Chondrocyte (in vitro differentiated cells): Measurements from ENCODE around the gene SLC25A28. TPM values are rescaled to one million over a fixed set of nuclear protein-coding genes. Genes with fewer than 3 reads are reported as not detected.

Experiments
- DNase-seq: peaks from one replicate; pipeline ENCODE4 v3.0.0; 2021; ENCODE audit warnings: mixed read lengths, low spot score
- H3K27ac Mint-ChIP-seq: one replicate; pipeline ENCODE4 v1.8.0; 2021; ENCODE audit warnings: mild to moderate bottlenecking, moderate library complexity, mixed read lengths; ENCODE audit not compliant: unreplicated experiment
- H3K27me3 Mint-ChIP-seq: 2 replicates; pipeline ENCODE4 v1.8.0; 2021; ENCODE audit warnings: low read depth, mixed read lengths
- H3K36me3 Mint-ChIP-seq: 2 replicates; pipeline ENCODE4 v1.8.0; 2021; ENCODE audit warnings: low read depth, mixed read lengths
- H3K4me1 Mint-ChIP-seq: 2 replicates; pipeline ENCODE4 v1.8.0; 2021; ENCODE audit warnings: low read depth, mild to moderate bottlenecking, mixed read lengths
- H3K4me3 Mint-ChIP-seq: one replicate; pipeline ENCODE4 v1.8.0; 2021; ENCODE audit warnings: mild to moderate bottlenecking, moderate library complexity, mixed read lengths; ENCODE audit not compliant: unreplicated experiment
- H3K9me3 Mint-ChIP-seq: 2 replicates; pipeline ENCODE4 v1.8.0; 2021; ENCODE audit warnings: low read depth, mixed read lengths
- CTCF ChIP-seq: fragments of 200-600 bp; sonication (generic); IDR thresholded peaks from 2 replicates; pipeline ENCODE4 v1.5.0; 2021; ENCODE audit warnings: antibody characterized with exemption, mild to moderate bottlenecking, moderate library complexity
- total RNA-seq: library from RNA; stranded (reverse); gene quantifications from 3 replicates; pipeline ENCODE4 v1.2.1, GENCODE V29; 2021

The SLC25A28 gene
- total RNA-seq, 1 donor from 2014 or later, result 31.9 TPM

GRCh38 chr10:99582255-99582770 lies 37.9 kb downstream of the SLC25A28 start:
- Mint-ChIP-seq H3K27me3 (peaks cover 48% of the 10 kb centered on the region), H3K36me3 (no peaks in the 10 kb centered on the region), H3K4me1 (no peaks in the 10 kb centered on the region), H3K9me3 (no peaks in the 10 kb centered on the region), H3K27ac (no peak overlapping the region), H3K4me3 (no peak overlapping the region)
- no peak for TF ChIP-seq CTCF
- no peak for DNase-seq

- Mint-ChIP-seq H3K36me3 (no peaks in the 10 kb centered on the region), H3K4me3 (no peak overlapping the region), H3K27ac (no peak overlapping the region), H3K4me1 (no peaks in the 10 kb centered on the region), H3K9me3 (no peaks in the 10 kb centered on the region), H3K27me3 (peaks cover 37% of the 10 kb centered on the region)
- DNase-seq, result no peak
- TF ChIP-seq CTCF, result no peak
Observed at GRCh38 chr10:99579971-99580370, 40.3 kb downstream of the SLC25A28 start.

- H3K4me3 Mint-ChIP-seq, result no peak overlapping the region
- H3K4me1 Mint-ChIP-seq, result no peaks in the 10 kb centered on the region
Observed at GRCh38 chr10:99573790-99574189, 46.4 kb downstream of the SLC25A28 start.

GRCh38 chr10:99571816-99572215 lies 48.4 kb downstream of the SLC25A28 start:
- Mint-ChIP-seq H3K27me3 (peaks cover 26% of the 10 kb centered on the region), H3K4me1 (no peaks in the 10 kb centered on the region), H3K36me3 (no peaks in the 10 kb centered on the region), H3K4me3 (no peak overlapping the region), H3K27ac (no peak overlapping the region), H3K9me3 (no peaks in the 10 kb centered on the region)
- no peak for DNase-seq
- no peak for TF ChIP-seq CTCF

More at GRCh38 chr10:99573790-99574189, 46.4 kb downstream of the SLC25A28 start:
- TF ChIP-seq CTCF, result no peak
- H3K36me3 Mint-ChIP-seq, result no peaks in the 10 kb centered on the region
- peaks cover 32% of the 10 kb centered on the region for H3K27me3 Mint-ChIP-seq
- no peak for DNase-seq
- no peak overlapping the region for H3K27ac Mint-ChIP-seq
- no peaks in the 10 kb centered on the region for H3K9me3 Mint-ChIP-seq

GRCh38 chr10:99569961-99570360 lies 50.3 kb downstream of the SLC25A28 start:
- H3K27me3 Mint-ChIP-seq, result peaks cover 31% of the 10 kb centered on the region
- no peak for TF ChIP-seq CTCF
- H3K9me3 Mint-ChIP-seq, result no peaks in the 10 kb centered on the region
- H3K4me1 Mint-ChIP-seq, result no peaks in the 10 kb centered on the region
- H3K36me3 Mint-ChIP-seq, result no peaks in the 10 kb centered on the region
- no peak for DNase-seq
- no peak overlapping the region for H3K4me3 Mint-ChIP-seq
- H3K27ac Mint-ChIP-seq, result no peak overlapping the region
